HepG2 (cell line): ENCODE measurements around the gene BLVRA. TPM values are rescaled to one million over a fixed set of nuclear protein-coding genes. Genes with fewer than 3 reads are reported as not detected.

Experiments used
- ATF3 ChIP-seq: sonication (generic); formaldehyde crosslinking; IDR thresholded peaks from 2 replicates; pipeline ENCODE4 v1.4.0; 2020; ENCODE audit warnings: missing genetic modification reagents
- FOXK2 ChIP-seq: fragments of 450-650 bp; IDR thresholded peaks from 2 replicates; pipeline ENCODE4 v1.6.1; 2016
- HNF4G ChIP-seq, 2 experiments: sonication (generic) in 1 of 2; formaldehyde crosslinking in 1 of 2; IDR thresholded peaks; 2 replicates each; pipeline versions ENCODE4 v1.4.0 to v1.6.1; 2011 to 2020; ENCODE audit warnings: borderline replicate concordance in 2 of 2, low read depth in 2 of 2, mild to moderate bottlenecking in 2 of 2, low read length in 1 of 2, missing genetic modification reagents in 1 of 2, moderate library complexity in 1 of 2
- JUND ChIP-seq: sonication (generic); formaldehyde crosslinking; IDR thresholded peaks from 2 replicates; pipeline ENCODE4 v1.8.0; 2022; ENCODE audit warnings: mild to moderate bottlenecking, missing genetic modification reagents
- MTF2 ChIP-seq: sonication (generic); formaldehyde crosslinking; IDR thresholded peaks from 2 replicates; pipeline ENCODE4 v1.5.0; 2020; ENCODE audit warnings: missing genetic modification reagents, borderline replicate concordance
- NFIB ChIP-seq: sonication (generic); formaldehyde crosslinking; IDR thresholded peaks from 2 replicates; pipeline ENCODE4 v1.9.0; 2021; ENCODE audit warnings: missing genetic modification reagents, mild to moderate bottlenecking, borderline replicate concordance
- NR2F6 ChIP-seq, 2 experiments: IDR thresholded peaks; 2 replicates each; pipeline ENCODE4 v1.6.1; 2016; ENCODE audit warnings: antibody characterized with exemption in 1 of 2, mild to moderate bottlenecking in 1 of 2
- PHF8 ChIP-seq: sonication (generic); formaldehyde crosslinking; IDR thresholded peaks from 2 replicates; pipeline ENCODE4 v1.5.0; 2020; ENCODE audit warnings: missing genetic modification reagents
- RFX1 ChIP-seq: fragments of 450-650 bp; IDR thresholded peaks from 2 replicates; pipeline ENCODE4 v1.6.1; 2017
- SAP130 ChIP-seq: IDR thresholded peaks from 2 replicates; pipeline ENCODE4 v1.6.1; 2016; ENCODE audit warnings: low read depth
- TAF15 ChIP-seq: fragments of 200-400 bp; formaldehyde crosslinking; IDR thresholded peaks from one replicate; pipeline ENCODE4 v1.6.1; 2018; ENCODE audit warnings: mild to moderate bottlenecking, low read depth, low read length; ENCODE audit not compliant: poor library complexity, severe bottlenecking
- ZBTB7B ChIP-seq: sonication (generic); formaldehyde crosslinking; IDR thresholded peaks from 2 replicates; pipeline ENCODE4 v1.4.0; 2020; ENCODE audit warnings: missing genetic modification reagents
- ZFY ChIP-seq: sonication (generic); formaldehyde crosslinking; IDR thresholded peaks from 2 replicates; pipeline ENCODE4 v1.4.0; 2020; ENCODE audit warnings: missing genetic modification reagents
- ZNF10 ChIP-seq: sonication (generic); formaldehyde crosslinking; IDR thresholded peaks from 2 replicates; pipeline ENCODE4 v1.4.0; 2020; ENCODE audit warnings: mild to moderate bottlenecking, low read depth, missing genetic modification reagents, borderline replicate concordance
- ZNF180 ChIP-seq: sonication (generic); formaldehyde crosslinking; IDR thresholded peaks from 2 replicates; pipeline ENCODE4 v1.4.0; 2020; ENCODE audit warnings: low read depth, missing genetic modification reagents, borderline replicate concordance
- ZNF251 ChIP-seq: sonication (generic); formaldehyde crosslinking; IDR thresholded peaks from 2 replicates; pipeline ENCODE4 v1.9.0; 2021; ENCODE audit warnings: mild to moderate bottlenecking, missing genetic modification reagents
- ZNF567 ChIP-seq: sonication (generic); formaldehyde crosslinking; IDR thresholded peaks from 2 replicates; pipeline ENCODE4 v1.8.1; 2023; ENCODE audit warnings: mild to moderate bottlenecking, missing genetic modification reagents, borderline replicate concordance
- ZNF569 ChIP-seq: sonication (generic); formaldehyde crosslinking; IDR thresholded peaks from 2 replicates; pipeline ENCODE4 v1.5.0; 2020; ENCODE audit warnings: mild to moderate bottlenecking, missing genetic modification reagents, moderate library complexity, borderline replicate concordance
- ZNF878 ChIP-seq: sonication (generic); formaldehyde crosslinking; IDR thresholded peaks from 2 replicates; pipeline ENCODE4 v1.8.1; 2023; ENCODE audit warnings: mild to moderate bottlenecking, missing genetic modification reagents, moderate library complexity
- polyA plus RNA-seq, 8 experiments: library from polyadenylated mRNA; depleted of rRNA in 3 of 8; stranded (reverse) in 7 of 8; unstranded in 1 of 8; fragments of >200 nt; fragmentation: Illumina TruSeq in 4 of 8; extraction: Trizol in 4 of 8; gene quantifications; 2 replicates each; pipeline versions ENCODE4 v1.2.1 to v1.2.3, GENCODE V29; 2011 to 2016; ENCODE audit warnings: low read depth in 4 of 8, missing spikeins in 1 of 8, mixed read lengths in 1 of 8; ENCODE audit not compliant: insufficient read depth in 1 of 8
- total RNA-seq, 5 experiments: library from RNA; depleted of rRNA; stranded (reverse); fragments of >200 nt; fragmentation: Illumina TruSeq; extraction: Trizol; gene quantifications; 2 replicates each; pipeline ENCODE4 v1.2.3, GENCODE V29; 2016; ENCODE audit warnings: low read depth in 1 of 5
- TF ChIP-seq, protein P1 (sequence below): IDR thresholded peaks from 2 replicates; pipeline ENCODE4 v1.6.1; 2012; ENCODE audit warnings: inconsistent platforms
- TF ChIP-seq, protein P2 (sequence below), 2 experiments: sonication (generic) in 1 of 2; formaldehyde crosslinking in 1 of 2; IDR thresholded peaks; 2 replicates each; pipeline versions ENCODE4 v1.5.1 to v1.6.1; 2011 to 2020; ENCODE audit warnings: borderline replicate concordance in 1 of 2, low read depth in 1 of 2, low read length in 1 of 2, mild to moderate bottlenecking in 1 of 2, missing genetic modification reagents in 1 of 2, moderate library complexity in 1 of 2
- TF ChIP-seq, protein P3 (sequence below): sonication (generic); formaldehyde crosslinking; IDR thresholded peaks from 2 replicates; pipeline ENCODE4 v1.5.0; 2020; ENCODE audit warnings: mild to moderate bottlenecking, missing genetic modification reagents, moderate library complexity
- TF ChIP-seq, protein P4 (sequence below): sonication (generic); formaldehyde crosslinking; conservative IDR thresholded peaks from 2 replicates; pipeline ENCODE4 v1.8.0; 2022; ENCODE audit warnings: low read depth, missing genetic modification reagents

Gene BLVRA
- total and polyA plus RNA-seq, 2 of the 13 experiments (the other 11 are each of a cell fraction or from before 2014, with no cell fraction given): 39.2 to 64.2 TPM

GRCh38 chr7:43764807-43765491 is 6.5 kb downstream of the BLVRA start (continued):
- TF ChIP-seq RFX1 (no peak), ZNF180 (CRISPR knock-in tag) (no peak), FOXK2 (no peak), JUND (CRISPR knock-in tag) (no peak), ZNF251 (no peak), PHF8 (CRISPR knock-in tag) (peak; percentile 21; the same call in 1 of the 2 replicates), MTF2 (no peak), SAP130 (CRISPR knock-in tag) (peak; percentile 53; the same call in 1 of the 2 replicates), NR2F6 (IDR thresholded peaks at IDR 0.05) (no peak; the same call in none of the 2 replicates), NR2F6 (CRISPR knock-in tag; IDR thresholded peaks at IDR 0.05) (peak; percentile 16; the same call in 1 of the 2 replicates), ZBTB7B (CRISPR knock-in tag) (no peak), ZNF569 (CRISPR knock-in tag) (no peak), ZNF878 (CRISPR knock-in tag) (0 out of 2 replicates have a peak, but pooled peaks have one; percentile 18), HNF4G (IDR thresholded peaks at IDR 0.05; ENCODE audit: borderline replicate concordance, low read depth, low read length) (peak; percentile 54), HNF4G (CRISPR knock-in tag; IDR thresholded peaks at IDR 0.05; ENCODE audit: borderline replicate concordance, low read depth) (no peak), TAF15 (no peak), ATF3 (CRISPR knock-in tag) (0 out of 2 replicates have a peak, but pooled peaks have one; percentile 22), ZNF567 (CRISPR knock-in tag) (no peak), ZNF10 (no peak), ZFY (CRISPR knock-in tag) (no peak), NFIB (CRISPR knock-in tag) (no peak)
- TF ChIP-seq, protein P1, sequence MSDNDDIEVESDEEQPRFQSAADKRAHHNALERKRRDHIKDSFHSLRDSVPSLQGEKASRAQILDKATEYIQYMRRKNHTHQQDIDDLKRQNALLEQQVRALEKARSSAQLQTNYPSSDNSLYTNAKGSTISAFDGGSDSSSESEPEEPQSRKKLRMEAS: no peak
- TF ChIP-seq, protein P2, sequence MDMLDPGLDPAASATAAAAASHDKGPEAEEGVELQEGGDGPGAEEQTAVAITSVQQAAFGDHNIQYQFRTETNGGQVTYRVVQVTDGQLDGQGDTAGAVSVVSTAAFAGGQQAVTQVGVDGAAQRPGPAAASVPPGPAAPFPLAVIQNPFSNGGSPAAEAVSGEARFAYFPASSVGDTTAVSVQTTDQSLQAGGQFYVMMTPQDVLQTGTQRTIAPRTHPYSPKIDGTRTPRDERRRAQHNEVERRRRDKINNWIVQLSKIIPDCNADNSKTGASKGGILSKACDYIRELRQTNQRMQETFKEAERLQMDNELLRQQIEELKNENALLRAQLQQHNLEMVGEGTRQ (IDR thresholded peaks at IDR 0.05; ENCODE audit: low read depth, low read length): no peak
- TF ChIP-seq, protein P2 (CRISPR knock-in tag; IDR thresholded peaks at IDR 0.05; ENCODE audit: borderline replicate concordance): no peak
- TF ChIP-seq, protein P3, sequence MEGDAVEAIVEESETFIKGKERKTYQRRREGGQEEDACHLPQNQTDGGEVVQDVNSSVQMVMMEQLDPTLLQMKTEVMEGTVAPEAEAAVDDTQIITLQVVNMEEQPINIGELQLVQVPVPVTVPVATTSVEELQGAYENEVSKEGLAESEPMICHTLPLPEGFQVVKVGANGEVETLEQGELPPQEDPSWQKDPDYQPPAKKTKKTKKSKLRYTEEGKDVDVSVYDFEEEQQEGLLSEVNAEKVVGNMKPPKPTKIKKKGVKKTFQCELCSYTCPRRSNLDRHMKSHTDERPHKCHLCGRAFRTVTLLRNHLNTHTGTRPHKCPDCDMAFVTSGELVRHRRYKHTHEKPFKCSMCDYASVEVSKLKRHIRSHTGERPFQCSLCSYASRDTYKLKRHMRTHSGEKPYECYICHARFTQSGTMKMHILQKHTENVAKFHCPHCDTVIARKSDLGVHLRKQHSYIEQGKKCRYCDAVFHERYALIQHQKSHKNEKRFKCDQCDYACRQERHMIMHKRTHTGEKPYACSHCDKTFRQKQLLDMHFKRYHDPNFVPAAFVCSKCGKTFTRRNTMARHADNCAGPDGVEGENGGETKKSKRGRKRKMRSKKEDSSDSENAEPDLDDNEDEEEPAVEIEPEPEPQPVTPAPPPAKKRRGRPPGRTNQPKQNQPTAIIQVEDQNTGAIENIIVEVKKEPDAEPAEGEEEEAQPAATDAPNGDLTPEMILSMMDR (CRISPR knock-in tag): no peak
- TF ChIP-seq, protein P4, sequence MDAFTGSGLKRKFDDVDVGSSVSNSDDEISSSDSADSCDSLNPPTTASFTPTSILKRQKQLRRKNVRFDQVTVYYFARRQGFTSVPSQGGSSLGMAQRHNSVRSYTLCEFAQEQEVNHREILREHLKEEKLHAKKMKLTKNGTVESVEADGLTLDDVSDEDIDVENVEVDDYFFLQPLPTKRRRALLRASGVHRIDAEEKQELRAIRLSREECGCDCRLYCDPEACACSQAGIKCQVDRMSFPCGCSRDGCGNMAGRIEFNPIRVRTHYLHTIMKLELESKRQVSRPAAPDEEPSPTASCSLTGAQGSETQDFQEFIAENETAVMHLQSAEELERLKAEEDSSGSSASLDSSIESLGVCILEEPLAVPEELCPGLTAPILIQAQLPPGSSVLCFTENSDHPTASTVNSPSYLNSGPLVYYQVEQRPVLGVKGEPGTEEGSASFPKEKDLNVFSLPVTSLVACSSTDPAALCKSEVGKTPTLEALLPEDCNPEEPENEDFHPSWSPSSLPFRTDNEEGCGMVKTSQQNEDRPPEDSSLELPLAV (CRISPR knock-in tag): no peak
